GM21576 (cell line): ENCODE measurements around the gene SLC25A4.
"Not testable (repeated sequence)": the region's sequence is repeated elsewhere in the genome, so short reads cannot be mapped to it uniquely, and the experiment has no call there.

Source experiments
- ATAC-seq: cut with Tn5 transposase; IDR thresholded peaks from one replicate; pipeline ENCODE4 v1.9.1; 2021; ENCODE audit warnings: mild to moderate bottlenecking, moderate library complexity; ENCODE audit not compliant: unreplicated experiment

The SLC25A4 gene

DNA sequence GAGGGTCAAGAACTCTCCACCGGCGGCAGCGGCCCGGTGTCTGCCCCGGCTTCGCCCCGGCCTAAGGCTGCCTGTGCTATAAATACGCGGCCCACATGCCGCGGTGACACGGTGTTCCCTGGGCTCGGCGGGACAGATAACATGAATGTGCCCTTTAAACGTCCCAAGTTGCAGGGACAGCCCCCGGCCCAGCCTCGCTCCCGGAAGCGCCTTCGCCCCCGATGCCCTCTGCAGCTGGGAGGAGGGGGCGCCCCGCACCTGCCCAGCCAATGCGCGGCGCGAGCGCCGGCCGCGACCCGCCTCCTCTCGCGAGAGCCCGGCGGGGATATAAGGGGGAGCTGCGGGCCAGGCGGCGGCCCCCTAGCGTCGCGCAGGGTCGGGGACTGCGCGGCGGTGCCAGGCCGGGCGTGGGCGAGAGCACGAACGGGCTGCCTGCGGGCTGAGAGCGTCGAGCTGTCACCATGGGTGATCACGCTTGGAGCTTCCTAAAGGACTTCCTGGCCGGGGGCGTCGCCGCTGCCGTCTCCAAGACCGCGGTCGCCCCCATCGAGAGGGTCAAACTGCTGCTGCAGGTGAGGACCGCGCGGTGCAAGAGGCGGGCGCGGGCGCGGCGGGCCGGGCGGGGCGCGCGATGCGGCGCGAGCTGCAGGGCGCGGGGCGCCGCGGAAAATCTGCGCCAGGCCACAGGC lies at the start of gene SLC25A4:
Gene SLC25A4 (plus strand): TSS at position 355 of the 689 bp plus-strand sequence. CDS start 107 bp downstream, at position 462.
- ATAC-seq = peak; percentile 93

DNA sequence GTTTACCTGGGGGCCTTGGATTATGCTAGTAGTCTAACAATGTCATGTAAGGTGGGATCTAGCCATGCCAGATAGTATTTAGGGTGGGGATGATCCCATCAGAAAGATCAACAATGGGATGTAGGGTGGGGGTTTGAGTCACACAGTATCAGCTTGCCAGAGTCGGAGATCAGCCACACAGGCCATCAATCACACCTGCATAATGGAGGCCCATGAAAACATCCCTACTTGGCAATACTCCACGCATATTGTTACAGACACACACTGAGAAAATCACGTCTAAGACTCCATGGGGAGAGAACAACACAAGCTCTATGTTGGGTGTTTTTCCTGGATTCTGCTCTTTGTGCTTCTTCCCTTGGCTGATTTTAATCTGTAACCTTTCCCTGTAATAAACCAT lies 49.5 kb upstream of the SLC25A4 start:
- no peak for ATAC-seq

GRCh38 chr4:185096032-185096653 lies 46.9 kb upstream of the SLC25A4 start:
- no peak for ATAC-seq

DNA sequence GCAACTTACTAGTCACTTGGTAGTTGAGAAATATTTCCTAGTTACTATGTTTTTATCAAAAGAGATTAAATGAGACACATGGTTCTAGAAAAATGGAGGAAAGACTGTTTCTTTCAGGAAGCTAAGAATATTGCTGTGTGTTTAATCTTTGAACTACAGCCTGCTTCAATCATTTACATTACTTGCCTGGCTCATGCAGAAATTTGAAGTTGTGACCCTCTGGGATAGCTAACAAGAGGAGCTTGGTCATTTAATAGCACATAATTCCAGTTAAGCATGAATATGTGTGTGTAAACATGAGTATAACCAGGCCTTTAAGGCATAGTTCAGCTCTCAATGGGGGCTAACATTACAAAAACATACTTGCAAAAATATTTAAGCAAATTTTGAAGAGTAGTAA lies 44.6 kb upstream of the SLC25A4 start:
- ATAC-seq = no peak

DNA sequence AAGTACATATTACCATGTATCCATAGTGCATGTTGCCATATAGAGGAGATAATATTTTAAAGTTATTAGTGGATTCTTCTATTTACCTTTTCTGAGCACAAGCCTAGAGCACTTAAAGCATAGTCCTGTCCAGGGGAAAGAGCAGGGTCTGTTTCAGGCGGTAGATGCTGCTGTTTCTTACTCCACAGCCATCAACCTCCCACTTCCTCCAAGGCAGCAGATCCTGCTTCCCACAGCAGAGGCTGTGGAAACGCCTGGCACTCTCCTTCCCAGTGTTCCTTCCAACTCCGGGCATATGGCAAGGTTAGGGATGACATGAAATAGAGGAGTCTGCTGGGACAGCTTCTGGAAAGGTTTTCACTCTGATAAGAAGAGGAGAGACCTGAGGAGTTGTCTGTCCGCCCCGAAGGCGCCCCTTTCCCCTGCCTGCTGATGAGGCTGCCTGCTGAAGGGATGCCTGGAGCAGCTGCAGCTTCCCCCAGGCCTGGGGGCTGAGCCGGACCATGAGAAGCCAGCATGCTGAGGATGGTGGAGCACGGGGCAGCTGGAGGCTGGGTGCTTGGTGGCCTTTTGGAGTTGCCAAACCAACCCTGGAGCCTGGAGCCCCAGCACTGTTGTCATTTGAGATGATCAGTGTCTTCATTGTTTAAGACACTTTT lies 43.9 kb upstream of the SLC25A4 start:
- ATAC-seq = no peak

- no peak for ATAC-seq
Observed at GRCh38 chr4:185099940-185100339, 43.1 kb upstream of the SLC25A4 start.

DNA sequence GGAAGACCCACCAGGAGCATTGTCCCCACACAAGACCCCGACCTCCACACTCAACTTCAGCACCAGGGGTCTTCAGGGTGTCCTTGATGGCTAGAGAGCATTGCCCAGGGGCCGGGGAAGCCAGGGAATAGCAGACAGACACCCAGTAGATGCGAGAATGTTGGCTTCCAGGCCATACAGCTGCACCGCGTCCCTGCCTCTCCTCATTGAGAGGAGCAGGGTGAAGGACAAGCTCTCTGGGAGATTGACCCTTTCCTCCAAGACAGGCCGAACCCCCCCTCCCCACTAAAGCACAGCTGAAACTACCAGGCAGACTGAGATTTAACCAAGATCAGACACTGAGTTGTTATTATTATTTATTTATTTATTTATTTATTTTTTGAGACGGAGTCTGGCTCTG lies 42.6 kb upstream of the SLC25A4 start:
- ATAC-seq = no peak

- no peak for ATAC-seq
Observed at GRCh38 chr4:185101354-185101890, 41.6 kb upstream of the SLC25A4 start.

- ATAC-seq = no peak
Observed at GRCh38 chr4:185104733-185105132, 38.3 kb upstream of the SLC25A4 start.

- no peak for ATAC-seq
Observed at GRCh38 chr4:185106353-185106752, 36.7 kb upstream of the SLC25A4 start.

GRCh38 chr4:185107574-185107973 lies 35.5 kb upstream of the SLC25A4 start:
- ATAC-seq = not testable (repeated sequence)

- ATAC-seq = no peak
Observed at GRCh38 chr4:185108185-185108584, 34.9 kb upstream of the SLC25A4 start.

GRCh38 chr4:185108669-185109068 lies 34.4 kb upstream of the SLC25A4 start:
- ATAC-seq = no peak

GRCh38 chr4:185109736-185110135 lies 33.3 kb upstream of the SLC25A4 start:
- ATAC-seq = no peak

- ATAC-seq = no peak
Observed at GRCh38 chr4:185110375-185110823, 32.7 kb upstream of the SLC25A4 start.

DNA sequence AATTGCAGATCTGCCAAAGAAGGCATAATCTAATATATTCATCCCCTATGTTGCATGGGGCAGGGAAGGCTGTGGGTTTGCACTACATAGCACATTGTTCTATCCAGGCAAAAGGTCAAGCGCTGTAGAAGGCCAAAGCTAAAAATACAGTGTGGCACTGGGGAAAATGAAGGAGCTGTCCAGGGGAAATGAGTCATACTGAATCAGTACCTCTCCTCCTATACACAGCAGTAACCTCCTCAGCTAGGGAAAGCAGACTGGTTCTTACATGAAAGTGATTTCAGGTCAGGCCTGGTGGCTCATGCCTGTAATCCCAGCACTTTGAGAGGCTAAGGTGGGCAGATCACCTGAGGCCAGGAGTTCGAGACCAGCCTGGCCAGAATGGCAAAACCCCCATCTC lies 31.0 kb upstream of the SLC25A4 start:
- ATAC-seq = no peak

DNA sequence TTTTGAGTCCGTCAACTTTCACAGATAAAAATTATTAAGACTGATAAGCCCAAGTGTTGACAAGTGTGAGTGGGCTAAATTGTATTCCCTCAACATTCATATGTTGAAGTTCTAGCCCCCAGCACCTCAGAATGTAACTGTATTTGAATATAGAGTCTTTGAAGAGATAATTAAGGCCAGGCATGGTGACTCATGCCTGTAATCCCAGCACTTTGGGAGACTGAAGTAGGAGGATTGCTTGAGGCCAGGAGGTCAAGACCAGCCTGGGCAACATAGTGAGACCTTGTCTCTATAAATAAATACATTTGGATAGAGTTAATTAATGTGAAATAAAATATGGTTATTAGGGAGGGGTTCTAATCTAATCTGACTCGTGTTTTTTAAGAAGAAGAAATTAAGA lies 29.7 kb upstream of the SLC25A4 start:
- ATAC-seq = no peak

DNA sequence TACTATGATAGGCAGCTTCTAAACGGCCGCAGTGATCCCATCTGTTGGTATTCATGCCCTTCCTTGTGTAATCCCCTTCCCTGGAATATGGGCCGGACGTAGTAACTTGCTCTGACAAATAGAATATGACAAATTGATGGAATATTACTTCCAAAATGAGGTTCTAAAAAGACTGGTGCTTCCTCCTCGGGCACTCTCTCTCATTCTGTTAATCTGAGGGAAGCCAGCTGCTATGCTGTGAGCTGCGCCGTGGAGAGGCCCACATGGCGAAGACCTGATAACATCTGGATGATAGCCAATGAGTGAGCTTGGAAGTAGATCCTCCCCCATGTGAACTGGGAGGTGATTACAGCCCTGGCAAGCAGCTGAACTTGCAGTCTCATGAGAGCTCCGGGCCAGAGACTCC lies 27.2 kb upstream of the SLC25A4 start:
- ATAC-seq = no peak

GRCh38 chr4:185117300-185117934 lies 25.6 kb upstream of the SLC25A4 start:
- no peak for ATAC-seq

DNA sequence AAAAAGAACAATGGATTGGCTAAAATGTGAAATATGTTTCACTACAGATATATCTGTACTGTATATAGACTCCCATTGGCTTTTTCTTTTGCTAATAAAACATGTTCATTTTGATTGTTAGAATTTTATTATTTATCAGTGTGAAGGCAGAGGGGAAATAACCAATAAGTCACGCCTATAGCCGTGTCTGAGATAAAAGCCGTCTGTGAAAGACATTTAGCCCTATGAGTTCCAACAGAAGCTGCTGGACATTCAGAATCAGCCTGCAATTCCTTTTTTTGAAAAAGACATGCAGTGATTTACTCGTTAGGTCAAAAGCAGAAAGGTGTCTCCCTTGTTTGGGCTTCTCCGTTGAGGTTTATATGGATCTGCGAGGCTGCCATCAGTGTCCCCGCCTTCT lies 24.2 kb upstream of the SLC25A4 start:
- ATAC-seq = no peak

DNA sequence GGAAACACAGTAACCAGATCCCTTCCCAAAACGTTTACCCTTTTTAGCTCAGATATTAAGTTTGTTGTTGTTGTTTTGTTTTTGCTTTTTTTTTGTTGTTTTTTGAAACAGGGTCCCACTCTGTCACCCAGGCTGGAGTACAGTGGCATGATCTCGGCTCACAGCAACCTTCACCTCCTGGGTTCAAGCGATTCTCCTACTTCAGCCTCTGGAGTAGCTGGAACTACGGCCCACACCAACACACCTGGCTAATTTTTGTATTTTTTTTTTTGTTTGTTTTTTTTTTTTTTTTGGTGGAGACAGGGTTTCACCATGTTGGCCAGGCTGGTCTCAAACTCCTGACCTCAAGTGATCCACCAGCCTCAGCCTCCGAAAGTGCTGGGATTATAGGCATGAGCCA lies 23.6 kb upstream of the SLC25A4 start:
- not testable (repeated sequence) for ATAC-seq
